ENCODE results near the gene CPLX1. TPM values are rescaled to one million over a fixed set of nuclear protein-coding genes. Genes with fewer than 3 reads are reported as not detected.
A peak's percentile ranks its signal among the peaks of the same experiment; 100 is the strongest.

Gene CPLX1
- total and polyA plus RNA-seq, 12 donors, result 1.5 to 10.8 (median 2.3) TPM

GRCh38 chr4:773214-773613, 52.7 kb downstream of the CPLX1 start:
- ATAC-seq, result peak in 7 of 8 donors; percentile 5 to 83 (median 46)
- no peak for TF ChIP-seq CTCF (IDR thresholded peaks at IDR 0.05)
- intact Hi-C loops (cut with DNase I), result no loop called here
- H3K27ac ChIP-seq, result peak overlapping the region in 8 of 10 donors; percentile 33 to 70 (median 59)
- H3K36me3 ChIP-seq, result peaks cover 0 to 92% (median 24%) of the 10 kb centered on the region in 9 donors
- peak in 1 of 2 donors; percentile 59 for DNase-seq
- no peak overlapping the region for H3K4me3 ChIP-seq
- no peaks in the 10 kb centered on the region for H3K9me3 ChIP-seq
- 45 to 65% methylated on average over 9 of the region's 9 CpGs for WGBS, 2 donors
- H3K27me3 ChIP-seq, result no peaks in the 10 kb centered on the region
- H3K4me1 ChIP-seq, result peaks cover 11 to 71% (median 46%) of the 10 kb centered on the region in 9 donors

- H3K27me3 ChIP-seq, result no peaks in the 10 kb centered on the region
- peak overlapping the region in 8 of 10 donors; percentile 33 to 70 (median 59) for H3K27ac ChIP-seq
- H3K36me3 ChIP-seq, result peaks cover 0 to 92% (median 28%) of the 10 kb centered on the region in 9 donors
- H3K9me3 ChIP-seq, result no peaks in the 10 kb centered on the region
- intact Hi-C loops (cut with DNase I), result no loop called here
- DNase-seq (no peak), ATAC-seq (peak in 7 of 8 donors; percentile 4 to 28 (median 9))
- H3K4me1 ChIP-seq, result peaks cover 11 to 70% (median 46%) of the 10 kb centered on the region in 9 donors
- 81 to 84% methylated on average over 8 of the region's 8 CpGs for WGBS, 2 donors
- TF ChIP-seq CTCF (IDR thresholded peaks at IDR 0.05), result no peak
- no peak overlapping the region for H3K4me3 ChIP-seq
These were observed 53.2 kb downstream of the CPLX1 start for GRCh38 chr4:772776-773175.

- Histone ChIP-seq H3K27ac (peak overlapping the region in 8 of 10 donors; percentile 3 to 70 (median 62)), H3K36me3 (peaks cover 0 to 92% (median 32%) of the 10 kb centered on the region in 9 donors), H3K4me3 (no peak overlapping the region), H3K27me3 (no peaks in the 10 kb centered on the region), H3K9me3 (no peaks in the 10 kb centered on the region), H3K4me1 (peaks cover 11 to 74% (median 43%) of the 10 kb centered on the region in 9 donors)
- 34% methylated on average over 7 of the region's 7 CpGs for WGBS, 2 donors
- DNase-seq, result no peak
- TF ChIP-seq CTCF (IDR thresholded peaks at IDR 0.05), result no peak
- intact Hi-C loops (cut with DNase I), result no loop called here
- peak in 7 of 8 donors; percentile 16 to 70 (median 62) for ATAC-seq
These were observed 53.8 kb downstream of the CPLX1 start for GRCh38 chr4:772118-772517.

GRCh38 chr4:771464-771863, 54.5 kb downstream of the CPLX1 start:
- peaks cover 11 to 74% (median 39%) of the 10 kb centered on the region in 9 donors for H3K4me1 ChIP-seq
- WGBS, 2 donors, result 61 to 66% methylated on average over 6 of the region's 6 CpGs
- peaks cover 0 to 92% (median 33%) of the 10 kb centered on the region in 9 donors for H3K36me3 ChIP-seq
- no peaks in the 10 kb centered on the region for H3K9me3 ChIP-seq
- peak overlapping the region in 8 of 10 donors; percentile 3 to 69 (median 48) for H3K27ac ChIP-seq
- H3K27me3 ChIP-seq, result no peaks in the 10 kb centered on the region
- no peak for TF ChIP-seq CTCF (IDR thresholded peaks at IDR 0.05)
- DNase-seq (no peak), ATAC-seq (peak in 5 of 8 donors; percentile 10 to 38 (median 17))
- H3K4me3 ChIP-seq, result no peak overlapping the region
- intact Hi-C loops (cut with DNase I), result no loop called here

All from heart right ventricle (tissue), 16 donors.